NCI-H146 (cell line): ENCODE results near the gene SLC35F6.
"Not testable (repeated sequence)": the region's sequence is repeated elsewhere in the genome, so short reads cannot be mapped to it uniquely, and the experiment has no call there.

ENCODE experiments used
- DNase-seq: peaks from one replicate; lab custom pipeline; 2025; lab: John Stamatoyannopoulos, UW

SLC35F6 gene

DNA sequence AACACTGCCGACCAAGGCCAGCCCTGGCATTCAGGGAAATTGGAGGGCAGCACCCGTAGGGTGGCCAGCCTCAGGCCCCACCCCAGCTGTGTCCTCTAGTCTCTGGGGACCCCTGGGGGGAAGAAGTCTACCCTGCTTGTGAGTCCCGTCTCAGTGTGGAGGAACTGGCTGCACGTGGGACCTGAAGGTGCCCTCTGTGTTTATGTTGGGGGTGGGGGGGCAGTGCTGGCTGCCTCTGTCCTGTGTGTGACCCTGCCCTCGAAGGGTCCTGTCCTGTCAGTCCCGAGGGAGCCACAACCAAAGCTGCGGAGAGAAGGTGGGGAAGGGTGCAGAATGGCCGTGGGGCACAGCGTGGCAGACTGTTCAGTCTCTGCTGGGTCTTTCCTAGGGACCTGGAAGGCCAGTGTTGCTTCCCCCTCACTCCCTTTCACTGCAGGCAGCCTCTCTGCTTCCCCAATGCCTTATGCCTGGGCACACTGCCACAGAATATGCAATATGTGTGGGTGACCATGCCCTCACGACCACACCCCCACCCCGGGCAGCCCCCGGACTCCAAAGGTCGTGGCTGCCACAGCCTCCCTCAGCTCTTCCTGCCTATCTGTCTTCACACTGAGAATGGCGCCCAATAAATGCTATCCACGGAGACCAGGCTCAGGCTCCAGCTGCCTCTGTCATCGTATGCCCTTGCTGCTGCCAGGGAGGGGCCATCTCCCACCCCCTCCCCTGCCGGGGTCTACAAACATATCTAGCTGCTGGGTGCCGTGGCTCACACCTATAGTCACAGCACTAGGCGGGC lies 33.3 kb upstream of the SLC35F6 start:
- DNase-seq, result no peak

- no peak for DNase-seq
Observed at GRCh38 chr2:26731714-26732113, 32.4 kb upstream of the SLC35F6 start.

GRCh38 chr2:26732446-26732845 lies 31.6 kb upstream of the SLC35F6 start:
- no peak for DNase-seq

- DNase-seq, result no peak
Observed at GRCh38 chr2:26733413-26733812, 30.7 kb upstream of the SLC35F6 start.

DNA sequence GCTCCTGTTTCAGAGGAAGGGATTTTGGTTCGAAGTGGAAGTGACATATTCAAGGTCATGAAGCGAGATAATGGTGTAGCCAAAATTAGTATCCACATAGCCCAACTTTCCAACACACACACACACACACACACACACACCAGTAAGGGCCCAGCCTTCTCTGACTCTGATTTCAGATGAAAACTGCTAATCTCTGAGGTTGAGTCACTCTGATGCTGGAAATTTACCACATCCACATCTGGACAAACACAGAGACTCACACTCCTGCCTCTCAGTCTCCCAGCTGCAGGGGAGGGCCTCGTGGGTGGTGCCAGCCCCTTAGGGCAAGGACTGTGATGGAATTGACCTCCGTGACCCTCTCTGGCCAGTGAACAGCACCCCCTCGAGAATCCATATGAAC lies 29.0 kb upstream of the SLC35F6 start:
- no peak for DNase-seq

- no peak for DNase-seq
Observed at GRCh38 chr2:26735883-26736588, 28.0 kb upstream of the SLC35F6 start.

DNA sequence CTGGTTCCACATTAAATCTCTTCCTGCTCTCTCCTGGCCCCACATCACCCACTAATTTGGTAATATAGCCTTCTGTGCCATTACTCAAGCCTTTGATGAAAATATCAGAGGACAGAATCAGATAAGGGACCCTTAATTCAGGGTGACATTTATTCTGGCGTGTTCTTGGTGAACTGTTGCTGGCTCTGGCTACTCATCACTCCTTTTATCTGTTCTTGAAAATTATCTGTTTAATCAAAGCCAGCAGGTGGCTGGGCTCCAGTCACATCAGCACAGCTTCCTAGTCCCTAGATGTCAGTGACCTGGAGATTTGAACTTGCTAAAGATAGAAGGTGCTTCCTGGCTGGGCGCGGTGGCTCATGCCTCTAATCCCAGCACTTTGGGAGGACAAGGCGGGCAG lies 26.9 kb upstream of the SLC35F6 start:
- peak; percentile 41 for DNase-seq

- no peak for DNase-seq
Observed at GRCh38 chr2:26738481-26738880, 25.6 kb upstream of the SLC35F6 start.

DNA sequence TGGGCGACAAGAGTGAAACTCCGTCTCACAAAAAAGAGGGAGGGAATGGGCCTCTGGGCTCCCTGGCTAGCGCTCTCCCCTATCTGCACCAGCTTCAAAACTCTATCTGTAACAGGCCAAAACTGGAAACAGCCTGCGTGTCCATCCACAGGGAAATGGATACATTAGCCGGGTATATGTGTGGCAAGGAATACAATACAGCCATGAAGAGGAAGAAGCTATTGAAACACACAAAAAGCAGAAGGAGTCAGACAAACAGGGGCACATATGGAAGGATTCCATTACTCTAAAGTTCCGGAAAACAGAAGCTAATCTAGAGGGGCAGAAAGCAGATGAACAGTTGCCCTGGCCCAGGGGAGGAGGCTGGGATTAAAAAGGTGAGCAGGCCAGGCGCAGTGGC lies 24.6 kb upstream of the SLC35F6 start:
- no peak for DNase-seq

GRCh38 chr2:26740346-26740745 lies 23.7 kb upstream of the SLC35F6 start:
- DNase-seq, result no peak

DNA sequence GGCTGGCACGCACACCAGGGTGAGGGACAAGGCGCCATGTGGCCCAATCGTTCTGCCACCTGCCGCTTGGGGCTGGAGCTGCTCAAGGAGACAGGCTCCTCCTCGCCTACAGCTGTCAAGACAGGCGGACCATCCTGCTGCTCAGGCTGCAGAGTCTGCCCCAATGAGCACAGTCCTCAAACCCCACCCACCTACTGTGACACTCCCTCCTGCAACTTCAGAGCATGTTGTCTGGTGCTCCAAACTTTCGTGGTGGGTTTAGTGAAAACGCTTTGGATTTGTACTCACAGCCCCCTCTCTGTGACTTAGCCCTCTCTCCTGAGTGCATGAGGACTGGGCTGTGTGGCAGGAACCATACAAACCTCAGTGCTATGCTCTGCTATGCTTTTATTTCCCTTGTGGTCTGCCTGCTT lies 23.2 kb upstream of the SLC35F6 start:
- no peak for DNase-seq

DNA sequence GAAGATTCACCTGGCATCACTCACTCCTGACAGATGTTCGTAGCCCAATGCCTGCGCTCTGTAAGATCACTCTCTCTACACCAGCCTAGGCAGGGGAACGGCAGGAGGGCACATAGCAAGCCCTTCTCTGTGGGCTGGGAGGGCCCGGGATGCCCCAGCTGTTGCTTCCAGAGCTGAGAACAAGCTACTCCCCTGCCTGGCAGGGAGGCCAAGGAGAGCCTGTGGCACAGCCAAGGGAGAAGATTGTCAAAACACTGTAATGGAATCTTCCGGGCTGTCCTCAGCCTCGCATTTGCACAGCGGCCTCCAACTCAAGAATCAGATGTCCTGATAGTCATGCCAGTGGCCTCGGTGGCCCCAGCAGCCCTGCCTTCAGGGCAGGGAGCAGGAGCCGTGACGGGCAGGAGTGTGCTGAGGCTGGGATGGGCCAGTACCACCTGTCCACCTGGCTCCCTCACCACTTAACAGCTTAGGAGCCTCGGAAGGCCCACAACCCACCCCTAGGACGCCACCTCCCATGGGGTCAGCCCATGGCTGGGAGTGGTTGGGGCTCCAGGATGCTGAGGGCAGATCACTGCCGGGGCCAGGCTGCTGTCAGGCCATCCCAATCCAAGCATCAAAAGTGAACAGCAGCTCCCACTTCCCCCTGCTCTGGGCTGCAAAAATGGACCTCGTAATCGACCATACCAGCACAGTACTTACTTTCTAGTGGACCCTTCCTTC lies 21.9 kb upstream of the SLC35F6 start:
- no peak for DNase-seq

DNA sequence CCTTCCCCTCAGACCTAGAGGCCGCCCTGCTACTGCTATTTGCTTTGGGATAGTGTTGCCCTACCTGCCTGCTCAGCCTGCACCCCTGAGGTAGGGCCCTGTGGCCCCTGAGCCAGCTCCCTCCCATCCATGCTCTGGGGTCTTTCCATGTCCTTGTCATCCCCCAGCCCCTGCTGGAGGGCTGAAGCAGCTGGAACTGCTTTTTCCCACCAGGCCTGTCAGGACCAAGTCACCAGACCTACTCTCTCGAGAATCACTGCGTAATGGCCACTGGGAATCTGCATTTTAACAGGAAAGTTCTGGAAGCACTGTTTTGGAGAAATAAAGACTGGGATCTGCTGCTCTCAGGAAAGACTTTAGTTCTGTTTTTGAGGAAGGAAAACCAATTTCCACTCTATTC lies 20.2 kb upstream of the SLC35F6 start:
- DNase-seq, result no peak

DNA sequence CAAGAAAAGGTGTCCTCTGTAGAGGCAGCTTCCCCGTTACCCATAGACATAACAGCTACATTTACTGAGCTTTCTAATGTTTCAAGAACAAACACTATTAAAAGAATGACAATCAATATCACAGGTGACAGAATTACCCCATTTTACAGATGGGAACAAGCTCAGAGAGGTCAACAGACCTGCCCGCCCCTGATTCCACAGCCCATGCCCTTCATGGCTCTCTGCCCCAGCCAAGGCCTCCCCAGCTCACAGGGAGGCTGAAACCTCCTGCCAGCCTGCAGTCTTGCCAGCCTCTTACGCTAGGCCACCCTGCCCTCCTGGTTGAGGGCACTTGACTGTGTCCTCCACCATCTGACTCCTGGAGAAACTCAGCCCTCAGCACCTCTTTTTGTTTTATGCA lies 19.1 kb upstream of the SLC35F6 start:
- DNase-seq, result no peak

DNA sequence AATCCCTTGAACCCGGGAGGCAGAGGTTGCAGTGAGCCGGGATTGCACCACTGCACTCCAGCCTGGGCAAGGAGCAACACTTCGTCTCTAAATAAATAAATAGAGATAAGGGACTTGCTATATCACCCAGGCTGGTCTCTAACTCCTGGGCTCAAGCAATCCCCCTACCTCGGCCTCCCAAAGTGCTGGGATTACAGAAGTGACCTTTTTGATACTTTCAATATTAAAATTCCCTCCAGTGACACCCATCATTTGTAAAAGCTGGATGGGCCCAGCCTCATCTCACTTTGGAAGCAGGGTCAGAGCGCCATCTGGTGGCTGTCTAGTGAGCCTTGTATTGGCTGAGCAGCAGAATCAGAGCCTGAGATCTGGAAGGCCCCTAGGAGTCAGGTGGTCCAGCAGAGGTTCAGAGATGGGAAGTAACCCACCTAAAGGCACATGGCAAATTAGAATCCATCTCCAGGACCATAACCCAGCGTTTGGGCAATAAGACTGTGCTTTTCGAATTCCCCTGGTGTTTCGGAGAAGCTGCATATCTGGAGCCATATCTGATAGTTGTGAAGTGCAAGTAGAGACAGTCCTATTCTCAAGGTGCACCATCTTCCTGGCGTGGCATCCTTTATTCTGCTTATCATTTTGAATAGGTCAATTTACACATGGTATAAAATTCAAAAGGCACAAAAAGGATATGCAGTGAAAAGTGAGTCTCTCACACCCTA lies 18.3 kb upstream of the SLC35F6 start:
- DNase-seq, result peak; percentile 74

DNA sequence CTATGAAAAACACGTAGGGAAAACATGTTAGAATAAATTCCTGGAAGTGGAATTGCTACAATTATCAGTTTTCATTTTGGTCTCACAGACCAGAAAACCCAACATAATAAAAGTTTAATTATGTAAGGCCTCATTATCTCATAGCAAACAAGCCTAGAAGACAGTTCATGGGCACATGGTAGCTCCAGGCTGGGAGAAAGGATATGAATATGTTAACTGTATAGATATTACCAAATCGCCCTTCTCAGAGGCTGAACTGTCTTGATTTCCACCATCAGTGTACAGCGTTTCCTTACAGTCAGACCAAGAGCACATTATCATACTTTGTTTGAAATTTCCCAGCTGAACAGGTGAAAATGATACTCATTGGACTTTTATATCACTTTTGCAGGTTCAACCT lies 17.1 kb upstream of the SLC35F6 start:
- DNase-seq, result no peak

- peak; percentile 46 for DNase-seq
Observed at GRCh38 chr2:26749787-26750420, 14.2 kb upstream of the SLC35F6 start.

GRCh38 chr2:26750467-26750866 lies 13.6 kb upstream of the SLC35F6 start:
- not testable (repeated sequence) for DNase-seq

DNA sequence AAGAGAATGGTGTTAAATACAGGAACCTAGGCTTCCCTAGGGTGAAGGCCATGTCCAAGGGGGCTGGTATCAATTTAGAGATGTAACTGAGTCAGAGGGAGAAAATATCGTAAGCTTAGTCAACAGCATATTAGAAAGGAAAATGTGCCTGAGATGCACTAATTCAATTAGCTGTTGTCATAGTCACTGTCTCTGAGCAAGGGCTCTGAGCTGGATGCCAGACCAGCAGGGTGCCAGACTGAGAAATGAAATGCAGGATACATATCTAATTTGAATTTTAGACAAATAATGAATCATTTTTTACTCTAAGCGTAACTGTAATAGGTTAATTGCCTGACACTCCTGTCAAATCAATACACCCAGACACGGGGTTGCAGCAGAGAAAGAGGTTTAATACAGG lies 11.4 kb upstream of the SLC35F6 start:
- DNase-seq, result peak; percentile 74

GRCh38 chr2:26754539-26754938 lies 9.5 kb upstream of the SLC35F6 start:
- no peak for DNase-seq

DNA sequence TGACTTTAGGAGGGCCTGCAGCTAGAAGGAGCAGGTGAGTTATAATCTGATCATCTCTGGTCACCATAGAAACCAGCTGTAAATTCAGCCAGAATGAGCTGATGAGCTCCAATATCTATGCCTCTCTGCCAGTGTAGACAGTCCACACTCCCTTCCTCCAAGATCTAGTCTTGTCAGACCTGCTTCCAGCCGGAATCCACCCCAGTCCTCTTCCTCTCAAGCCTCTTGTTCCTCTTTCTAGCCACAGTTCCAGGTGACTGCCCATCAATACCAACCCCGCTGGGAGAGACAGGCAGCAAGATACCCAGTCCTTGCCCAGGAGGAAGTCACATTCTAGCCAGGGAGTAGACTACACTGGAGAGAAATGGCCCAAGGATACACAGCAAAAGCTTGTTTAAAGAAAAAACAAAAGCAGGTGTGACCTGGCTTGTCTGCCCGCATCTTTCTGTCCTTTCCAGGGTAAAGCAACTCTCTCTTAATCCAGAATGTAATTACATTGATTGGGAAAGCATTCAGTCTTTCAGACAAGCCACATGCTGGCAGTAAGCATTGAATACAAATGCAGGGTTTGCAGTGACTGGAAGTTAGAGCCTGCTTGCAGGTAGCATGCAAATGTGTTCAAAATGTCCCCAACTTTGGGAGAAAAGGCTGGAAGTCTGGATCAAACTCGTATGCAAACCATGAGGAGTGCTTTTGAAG lies 9.0 kb upstream of the SLC35F6 start:
- DNase-seq, result peak; percentile 84
